Measurements from ENCODE around the gene F7.

Gene F7

DNA sequence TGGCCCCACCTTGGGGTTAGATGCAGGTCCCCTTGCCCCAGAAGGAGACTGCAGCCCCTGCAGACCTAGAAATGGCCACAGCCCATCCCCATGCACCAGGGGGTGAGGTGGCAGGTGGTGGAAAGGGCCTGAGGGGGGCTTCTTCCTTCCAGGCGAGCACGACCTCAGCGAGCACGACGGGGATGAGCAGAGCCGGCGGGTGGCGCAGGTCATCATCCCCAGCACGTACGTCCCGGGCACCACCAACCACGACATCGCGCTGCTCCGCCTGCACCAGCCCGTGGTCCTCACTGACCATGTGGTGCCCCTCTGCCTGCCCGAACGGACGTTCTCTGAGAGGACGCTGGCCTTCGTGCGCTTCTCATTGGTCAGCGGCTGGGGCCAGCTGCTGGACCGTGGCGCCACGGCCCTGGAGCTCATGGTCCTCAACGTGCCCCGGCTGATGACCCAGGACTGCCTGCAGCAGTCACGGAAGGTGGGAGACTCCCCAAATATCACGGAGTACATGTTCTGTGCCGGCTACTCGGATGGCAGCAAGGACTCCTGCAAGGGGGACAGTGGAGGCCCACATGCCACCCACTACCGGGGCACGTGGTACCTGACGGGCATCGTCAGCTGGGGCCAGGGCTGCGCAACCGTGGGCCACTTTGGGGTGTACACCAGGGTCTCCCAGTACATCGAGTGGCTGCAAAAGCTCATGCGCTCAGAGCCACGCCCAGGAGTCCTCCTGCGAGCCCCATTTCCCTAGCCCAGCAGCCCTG is 12.8 kb downstream of the F7 start:
- TF ChIP-seq, protein P1, sequence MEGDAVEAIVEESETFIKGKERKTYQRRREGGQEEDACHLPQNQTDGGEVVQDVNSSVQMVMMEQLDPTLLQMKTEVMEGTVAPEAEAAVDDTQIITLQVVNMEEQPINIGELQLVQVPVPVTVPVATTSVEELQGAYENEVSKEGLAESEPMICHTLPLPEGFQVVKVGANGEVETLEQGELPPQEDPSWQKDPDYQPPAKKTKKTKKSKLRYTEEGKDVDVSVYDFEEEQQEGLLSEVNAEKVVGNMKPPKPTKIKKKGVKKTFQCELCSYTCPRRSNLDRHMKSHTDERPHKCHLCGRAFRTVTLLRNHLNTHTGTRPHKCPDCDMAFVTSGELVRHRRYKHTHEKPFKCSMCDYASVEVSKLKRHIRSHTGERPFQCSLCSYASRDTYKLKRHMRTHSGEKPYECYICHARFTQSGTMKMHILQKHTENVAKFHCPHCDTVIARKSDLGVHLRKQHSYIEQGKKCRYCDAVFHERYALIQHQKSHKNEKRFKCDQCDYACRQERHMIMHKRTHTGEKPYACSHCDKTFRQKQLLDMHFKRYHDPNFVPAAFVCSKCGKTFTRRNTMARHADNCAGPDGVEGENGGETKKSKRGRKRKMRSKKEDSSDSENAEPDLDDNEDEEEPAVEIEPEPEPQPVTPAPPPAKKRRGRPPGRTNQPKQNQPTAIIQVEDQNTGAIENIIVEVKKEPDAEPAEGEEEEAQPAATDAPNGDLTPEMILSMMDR (IDR thresholded peaks at IDR 0.05): no peak

DNA sequence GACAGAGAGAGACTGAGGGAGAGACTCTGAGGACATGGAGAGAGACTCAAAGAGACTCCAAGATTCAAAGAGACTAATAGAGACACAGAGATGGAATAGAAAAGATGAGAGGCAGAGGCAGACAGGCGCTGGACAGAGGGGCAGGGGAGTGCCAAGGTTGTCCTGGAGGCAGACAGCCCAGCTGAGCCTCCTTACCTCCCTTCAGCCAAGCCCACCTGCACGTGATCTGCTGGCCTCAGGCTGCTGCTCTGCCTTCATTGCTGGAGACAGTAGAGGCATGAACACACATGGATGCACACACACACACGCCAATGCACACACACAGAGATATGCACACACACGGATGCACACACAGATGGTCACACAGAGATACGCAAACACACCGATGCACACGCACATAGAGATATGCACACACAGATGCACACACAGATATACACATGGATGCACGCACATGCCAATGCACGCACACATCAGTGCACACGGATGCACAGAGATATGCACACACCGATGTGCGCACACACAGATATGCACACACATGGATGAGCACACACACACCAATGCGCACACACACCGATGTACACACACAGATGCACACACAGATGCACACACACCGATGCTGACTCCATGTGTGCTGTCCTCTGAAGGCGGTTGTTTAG is 13.7 kb downstream of the F7 start:
- TF ChIP-seq, protein P1 (IDR thresholded peaks at IDR 0.05): no peak

DNA sequence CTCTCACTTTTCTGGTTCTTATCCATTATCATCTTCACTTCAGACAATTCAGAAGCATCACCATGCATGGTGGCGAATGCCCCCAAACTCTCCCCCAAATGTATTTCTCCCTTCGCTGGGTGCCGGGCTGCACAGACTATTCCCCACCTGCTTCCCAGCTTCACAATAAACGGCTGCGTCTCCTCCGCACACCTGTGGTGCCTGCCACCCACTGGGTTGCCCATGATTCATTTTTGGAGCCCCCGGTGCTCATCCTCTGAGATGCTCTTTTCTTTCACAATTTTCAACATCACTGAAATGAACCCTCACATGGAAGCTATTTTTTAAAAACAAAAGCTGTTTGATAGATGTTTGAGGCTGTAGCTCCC is 14.2 kb downstream of the F7 start:
- TF ChIP-seq, protein P1 (IDR thresholded peaks at IDR 0.05): no peak

DNA sequence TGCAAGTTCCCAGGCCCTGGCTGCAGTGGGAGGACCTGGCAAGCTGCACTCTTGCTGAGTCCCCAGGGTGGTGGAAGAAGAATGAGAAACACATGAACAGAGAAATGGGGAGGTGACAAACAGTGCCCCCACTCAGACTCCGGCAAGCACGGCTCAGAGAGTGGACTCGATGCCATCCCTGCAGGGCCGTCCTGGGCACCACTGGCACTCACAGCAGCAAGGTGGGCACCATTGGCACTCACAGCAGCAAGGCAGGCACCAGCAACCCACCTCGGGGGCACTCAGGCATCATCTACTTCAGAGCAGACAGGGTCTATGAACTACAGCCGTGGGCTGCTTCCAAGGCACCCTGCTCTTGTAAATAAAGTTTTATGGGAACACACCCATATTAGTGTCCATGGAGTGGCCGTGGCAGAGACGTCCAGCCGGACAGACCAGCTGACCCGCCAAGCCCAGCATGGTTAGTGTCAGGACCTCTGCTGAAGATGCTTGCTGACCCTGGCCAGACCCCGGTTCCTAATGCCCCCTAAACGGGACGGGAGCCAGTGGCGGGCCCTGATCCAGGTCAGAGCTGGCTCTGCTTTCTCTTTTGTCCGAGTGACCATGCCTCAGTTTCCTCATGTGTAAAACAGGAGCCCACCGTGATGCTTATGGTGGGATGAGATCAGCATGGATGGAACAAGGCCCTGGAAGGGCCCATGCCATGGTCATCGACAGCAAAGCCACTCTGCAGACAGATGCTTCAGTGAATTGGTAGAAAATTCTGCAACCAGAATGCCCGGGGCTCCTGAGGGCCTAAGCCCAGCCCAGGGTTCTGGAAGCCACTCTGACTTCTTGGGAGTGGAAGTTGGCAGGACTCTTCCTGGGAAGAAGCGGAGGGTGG is 14.9 kb downstream of the F7 start:
- TF ChIP-seq, protein P1 (IDR thresholded peaks at IDR 0.05): no peak

DNA sequence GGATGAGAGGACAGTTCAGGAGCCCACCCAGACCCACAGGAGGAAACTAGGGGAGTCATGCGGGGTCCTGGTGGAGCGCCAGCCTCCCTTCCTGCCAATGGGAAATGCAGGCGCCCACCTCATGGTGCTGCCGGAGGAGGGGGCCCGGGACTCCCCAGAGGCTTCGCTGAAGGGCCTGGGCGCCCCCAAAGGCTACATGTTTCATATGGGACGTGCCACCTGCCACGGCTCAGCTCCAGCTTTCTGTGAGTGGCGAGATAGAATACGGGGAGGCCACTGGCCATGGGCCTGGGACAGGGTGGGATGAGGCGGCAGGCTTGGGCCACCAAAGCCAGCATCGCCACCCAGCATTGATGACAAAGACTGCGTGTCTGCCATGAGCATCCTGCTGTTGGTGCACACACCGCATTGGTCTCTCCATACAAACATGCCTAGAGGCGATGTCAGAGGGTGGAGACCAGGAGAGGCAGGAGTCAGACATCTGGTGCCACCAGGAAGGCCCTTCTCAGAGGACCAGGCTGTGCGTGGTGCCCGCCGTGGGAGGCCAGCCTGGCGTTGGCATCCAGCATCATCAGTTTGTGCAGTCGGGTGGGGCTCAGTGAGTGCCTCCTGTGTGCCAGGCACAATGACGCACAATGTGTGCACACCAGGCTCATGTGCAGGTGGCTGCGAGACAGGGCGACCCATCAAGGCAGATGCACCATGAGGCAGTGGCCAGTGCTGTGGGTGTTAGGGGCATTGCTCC is 15.8 kb downstream of the F7 start:
- TF ChIP-seq, protein P1 (IDR thresholded peaks at IDR 0.05): no peak

DNA sequence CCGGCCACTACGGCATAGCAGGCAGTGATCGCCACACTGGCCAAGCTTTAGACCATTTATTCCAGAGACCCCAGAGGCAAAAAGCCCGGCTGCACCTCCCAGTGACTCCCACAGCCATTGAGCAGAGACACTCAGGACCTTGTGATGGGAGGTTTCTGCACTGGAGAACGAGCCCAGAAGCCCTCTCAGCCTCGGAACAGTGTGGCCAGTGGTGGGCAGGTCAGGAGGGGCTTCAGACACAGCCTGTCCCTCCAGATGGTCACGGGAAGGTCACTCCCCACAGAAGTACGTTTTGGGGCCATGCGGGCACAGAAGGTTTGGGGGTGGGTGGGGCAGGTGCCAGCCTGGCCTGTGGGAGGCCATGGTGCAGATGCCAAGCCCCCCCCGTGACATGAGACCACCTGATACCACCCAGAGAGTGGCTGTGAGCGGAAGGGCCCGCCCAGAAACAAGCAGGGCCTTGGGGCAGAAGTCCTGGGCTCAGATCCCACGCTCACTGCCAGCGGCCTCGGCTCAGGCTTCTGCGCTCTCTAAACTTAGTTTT is 16.4 kb downstream of the F7 start:
- TF ChIP-seq, protein P1 (IDR thresholded peaks at IDR 0.05): no peak
